ENCODE results near the gene MRPL58.
"Not testable (repeated sequence)": the region's sequence is repeated elsewhere in the genome, so short reads cannot be mapped to it uniquely, and the experiment has no call there.

The MRPL58 gene

DNA sequence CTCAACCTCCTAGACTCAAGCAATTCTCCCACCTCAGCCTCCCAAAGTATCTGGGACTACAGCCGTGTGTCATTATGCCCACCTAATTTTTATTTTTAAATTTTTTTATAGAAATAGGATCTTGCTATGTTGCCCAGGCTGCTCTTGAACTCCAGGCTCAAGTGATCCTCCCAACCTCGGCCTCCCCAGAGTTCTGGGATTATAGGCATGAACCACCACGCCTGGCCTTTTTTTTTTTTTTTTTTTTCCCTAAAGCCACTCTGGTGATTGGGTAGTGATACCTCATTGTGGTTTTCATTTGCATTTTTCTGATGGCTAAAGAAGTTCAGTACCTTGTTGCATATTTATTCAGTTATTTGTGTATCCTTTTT lies 26.3 kb upstream of the MRPL58 start:
- no peak for FAIRE-seq
- no peak for DNase-seq (ENCODE audit: insufficient read length, low spot score)

DNA sequence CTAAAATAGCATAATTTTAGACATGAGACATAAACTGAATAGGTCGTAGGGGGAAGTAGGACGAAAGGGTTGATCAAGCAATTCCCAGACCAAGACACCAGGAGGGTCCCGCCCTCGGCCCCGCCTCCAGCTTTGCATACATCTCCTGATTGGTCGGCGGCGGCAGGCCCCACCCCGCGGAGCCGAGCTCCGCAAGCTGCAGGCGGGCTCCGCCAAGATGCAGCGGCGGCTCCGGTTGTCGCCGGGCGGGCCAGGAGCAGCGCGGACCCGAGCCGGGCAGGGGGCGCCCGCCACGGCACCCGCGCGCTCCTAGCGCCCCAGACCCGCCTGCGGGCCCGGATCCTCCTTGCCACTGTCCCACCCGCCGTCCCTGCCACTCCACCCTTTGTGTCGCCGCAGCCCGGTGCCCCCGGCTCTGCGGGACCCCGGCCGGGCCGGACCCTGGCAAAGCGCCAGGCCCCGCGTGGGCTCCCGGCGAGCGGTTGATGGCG lies 25.0 kb upstream of the MRPL58 start, which contains the start of gene CDR2L:
Gene CDR2L, plus strand, starts transcription at position 215 of the 491 bp plus-strand sequence. CDS start 412 bp downstream, outside the sequence.
- FAIRE-seq = peak; percentile 97
- DNase-seq (ENCODE audit: insufficient read length, low spot score) = peak; percentile 98

DNA sequence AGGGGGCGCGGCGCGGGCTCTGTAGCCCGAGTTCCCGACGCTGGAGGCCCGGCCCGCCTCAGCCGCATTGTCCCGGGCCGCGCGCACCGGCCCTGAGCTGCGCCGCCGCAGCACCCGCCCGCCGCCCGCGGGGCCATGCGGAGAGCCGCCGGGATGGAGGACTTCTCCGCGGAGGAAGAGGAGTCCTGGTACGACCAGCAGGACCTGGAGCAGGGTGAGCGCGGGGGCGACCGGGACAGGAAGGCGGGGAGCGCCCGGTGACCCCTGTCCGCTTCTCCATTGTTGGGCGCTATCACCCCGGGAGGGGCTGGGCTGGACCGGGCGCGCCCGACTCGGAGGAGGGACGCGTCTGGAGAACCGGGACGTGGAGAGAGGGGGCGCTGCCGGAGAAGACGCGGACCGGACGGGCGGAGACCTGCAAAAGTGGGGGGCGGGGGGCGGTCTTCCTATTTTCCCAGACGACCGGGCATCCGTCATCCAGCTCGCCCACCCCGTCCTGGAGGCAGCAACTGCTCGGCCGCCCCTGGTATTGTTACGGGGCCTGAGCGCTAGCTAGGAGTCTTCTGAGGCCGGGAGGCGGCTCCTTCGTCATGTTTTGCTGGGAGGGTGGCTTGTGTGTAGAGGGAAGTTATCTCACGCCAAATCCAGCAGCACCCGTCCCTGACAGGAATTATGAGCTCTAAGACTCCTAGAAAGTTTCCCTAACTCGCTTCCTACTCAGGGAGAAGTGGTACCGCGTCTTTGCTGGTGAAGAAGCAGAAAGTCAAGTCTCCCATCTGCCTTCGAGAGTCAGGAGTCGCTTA lies 24.4 kb upstream of the MRPL58 start:
- FAIRE-seq (peak; percentile 9), DNase-seq (ENCODE audit: insufficient read length, low spot score) (peak; percentile 77)

DNA sequence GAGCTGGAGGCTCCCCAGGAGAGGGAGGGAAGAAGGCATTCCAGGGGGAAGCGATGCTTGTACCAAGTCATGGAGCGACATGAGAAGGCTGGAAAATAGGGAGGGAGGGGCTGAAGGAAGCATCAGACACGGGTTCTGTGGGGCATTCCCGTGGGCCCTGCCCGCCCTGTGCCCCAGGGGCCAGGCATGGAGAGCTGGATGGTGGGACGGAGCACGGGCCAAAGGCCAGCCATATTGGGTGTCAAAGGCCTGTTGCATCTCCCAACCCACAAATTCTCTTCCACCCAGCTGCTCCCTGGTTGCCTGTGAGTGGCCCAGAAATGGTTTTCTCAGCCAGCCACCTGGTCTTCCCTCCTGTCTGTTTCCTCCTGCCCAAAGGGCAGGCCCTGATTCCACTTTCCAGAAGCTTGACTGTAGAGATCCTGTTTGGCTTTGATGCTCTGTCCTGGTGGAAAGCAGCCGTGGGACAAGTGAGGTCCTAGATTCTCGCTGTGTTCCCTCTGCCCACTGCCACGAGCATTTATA lies 21.8 kb upstream of the MRPL58 start:
- FAIRE-seq (no peak), DNase-seq (ENCODE audit: insufficient read length, low spot score) (no peak)

DNA sequence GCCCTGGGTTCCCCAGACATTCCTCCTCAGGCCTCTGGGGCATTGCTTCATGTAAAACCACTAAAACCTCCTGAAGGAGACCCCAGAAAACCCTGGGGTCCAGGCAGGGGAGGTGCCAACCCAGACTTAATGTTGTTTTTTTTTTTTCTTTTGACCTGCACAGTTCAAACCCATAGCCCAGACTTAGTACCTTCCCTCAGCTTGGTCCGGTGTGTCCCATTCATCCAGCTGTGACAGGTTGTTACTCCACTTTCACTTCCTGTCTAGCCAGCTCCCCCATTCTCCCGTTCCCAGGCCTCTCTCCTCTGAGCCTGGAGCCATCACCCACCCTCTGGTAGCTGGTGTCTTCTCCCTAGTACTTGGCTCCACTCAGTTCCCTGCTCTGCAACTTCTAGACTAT lies 20.2 kb upstream of the MRPL58 start:
- FAIRE-seq (no peak), DNase-seq (ENCODE audit: insufficient read length, low spot score) (no peak)

DNA sequence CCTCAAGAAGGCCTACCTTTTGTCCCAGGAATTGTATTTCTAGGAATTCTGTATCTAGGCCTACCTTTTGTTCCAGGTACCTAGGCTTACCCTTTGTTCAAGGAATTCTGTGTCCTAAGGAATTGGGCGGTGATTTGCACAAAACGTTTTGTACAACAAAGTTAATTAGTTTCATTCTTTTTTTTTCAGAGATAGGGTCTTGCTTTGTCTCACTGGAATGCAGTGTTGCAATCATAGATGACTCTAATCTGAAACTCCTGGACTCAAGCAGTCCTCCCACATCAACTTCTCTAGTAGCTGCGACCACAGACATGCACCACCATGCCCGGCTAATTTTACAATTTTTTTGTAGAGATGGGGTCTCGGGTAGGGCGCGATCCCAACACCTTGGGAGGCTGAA lies 18.0 kb upstream of the MRPL58 start:
- FAIRE-seq (no peak), DNase-seq (ENCODE audit: insufficient read length, low spot score) (no peak)

DNA sequence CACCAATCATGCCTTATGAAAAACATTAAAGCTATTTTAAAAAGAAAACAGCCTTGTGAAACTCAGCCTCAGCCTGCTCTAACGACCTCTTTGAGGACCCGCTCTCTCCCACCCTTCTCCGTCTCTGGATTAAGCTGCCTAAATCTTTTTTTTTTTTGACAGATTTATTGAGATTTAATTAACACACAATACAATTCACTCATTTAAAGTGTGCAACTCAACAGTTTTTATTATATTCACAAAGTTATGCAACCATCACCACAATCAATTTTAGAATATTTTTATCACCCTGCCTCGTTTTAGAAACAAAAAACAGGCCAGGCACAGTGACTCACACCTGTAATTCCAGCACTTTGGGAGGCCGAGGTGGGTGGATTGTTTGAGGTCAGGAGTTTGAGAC lies 16.6 kb upstream of the MRPL58 start:
- FAIRE-seq = no peak
- DNase-seq (ENCODE audit: insufficient read length, low spot score) = no peak

DNA sequence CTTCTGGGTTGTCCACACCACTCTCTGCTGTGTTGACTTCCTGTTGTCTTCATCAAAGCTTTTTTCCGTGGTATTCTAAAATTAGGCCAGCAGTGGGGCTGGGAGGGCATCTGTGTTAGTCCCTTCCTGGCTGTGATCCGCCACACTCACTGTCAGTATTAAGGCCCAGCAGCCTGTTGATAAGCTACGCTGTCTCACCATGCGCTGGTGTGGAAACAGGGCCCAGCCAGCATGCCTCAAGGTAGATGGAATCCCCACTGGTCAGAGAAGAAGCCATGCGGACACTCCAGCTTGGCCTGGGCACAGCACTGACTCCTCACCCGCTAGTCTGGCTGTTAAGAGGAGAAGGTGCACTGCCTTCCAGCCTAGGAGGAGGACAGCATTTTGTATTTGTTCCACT lies 13.7 kb upstream of the MRPL58 start:
- DNase-seq (ENCODE audit: insufficient read length, low spot score) = no peak

DNA sequence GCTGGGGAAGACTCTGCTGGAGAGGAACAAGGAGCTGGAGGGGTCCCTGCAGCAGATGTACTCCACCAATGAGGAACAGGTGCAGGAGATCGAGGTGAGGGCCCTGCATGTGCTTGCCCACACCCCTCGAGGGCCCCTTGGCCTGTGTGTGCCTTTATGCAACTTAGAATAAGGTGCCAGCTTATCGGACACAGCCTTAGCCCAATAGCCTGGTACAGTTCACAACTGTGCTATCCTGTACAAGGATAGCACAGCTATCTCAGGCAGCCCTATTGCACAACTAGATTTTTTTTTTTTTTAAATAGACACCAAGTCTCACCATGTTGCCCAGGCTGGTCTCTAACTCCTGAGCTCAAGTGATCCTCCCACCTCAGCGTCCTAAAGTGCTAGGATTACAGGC lies 12.9 kb upstream of the MRPL58 start:
- DNase-seq (ENCODE audit: insufficient read length, low spot score) = no peak
- FAIRE-seq = no peak

More for the DNA sequence above, 13.7 kb upstream of the MRPL58 start:
- no peak for FAIRE-seq

DNA sequence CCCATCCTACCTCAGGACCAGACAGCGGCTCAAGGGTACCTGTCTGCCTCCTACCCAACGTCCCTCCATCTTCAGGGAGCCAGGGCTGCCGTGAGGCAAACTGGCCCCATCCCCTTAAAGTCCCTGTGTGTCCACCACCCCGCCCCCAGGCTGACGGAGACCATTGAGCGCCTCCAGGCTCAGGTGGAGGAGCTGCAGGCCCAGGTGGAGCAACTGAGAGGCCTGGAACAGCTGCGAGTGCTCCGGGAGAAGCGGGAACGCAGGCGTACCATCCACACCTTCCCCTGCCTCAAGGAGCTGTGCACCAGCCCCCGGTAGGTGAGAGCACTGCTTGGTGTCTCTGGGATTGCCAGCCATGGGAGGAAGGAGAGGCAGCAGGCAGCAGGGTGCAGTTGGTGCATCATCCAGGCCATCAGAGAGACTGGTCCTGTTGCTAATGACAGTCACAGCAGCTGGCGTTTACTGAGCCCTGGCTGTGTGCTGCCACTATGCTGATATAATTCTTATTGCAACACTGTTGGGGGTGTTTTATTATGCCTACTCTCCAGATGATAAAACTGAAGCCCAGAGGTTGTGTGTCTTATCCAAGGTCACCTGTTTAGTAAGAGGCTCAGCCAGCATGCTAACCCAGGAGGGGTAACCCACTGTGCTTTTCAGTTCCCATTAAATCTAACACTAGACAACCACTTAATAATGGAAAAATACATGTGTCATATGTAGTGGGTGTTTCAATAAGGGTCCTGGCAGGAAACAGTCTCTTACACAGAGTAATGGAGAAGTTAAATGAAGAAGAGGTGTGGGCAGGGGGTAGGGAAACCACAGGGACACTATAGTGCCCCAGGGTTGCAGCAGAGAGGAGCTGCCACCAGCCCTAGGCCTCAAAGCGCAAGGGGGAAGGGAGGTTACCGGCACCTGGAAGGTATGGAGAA lies 10.3 kb upstream of the MRPL58 start:
- DNase-seq (ENCODE audit: insufficient read length, low spot score) (no peak), FAIRE-seq (no peak)

DNA sequence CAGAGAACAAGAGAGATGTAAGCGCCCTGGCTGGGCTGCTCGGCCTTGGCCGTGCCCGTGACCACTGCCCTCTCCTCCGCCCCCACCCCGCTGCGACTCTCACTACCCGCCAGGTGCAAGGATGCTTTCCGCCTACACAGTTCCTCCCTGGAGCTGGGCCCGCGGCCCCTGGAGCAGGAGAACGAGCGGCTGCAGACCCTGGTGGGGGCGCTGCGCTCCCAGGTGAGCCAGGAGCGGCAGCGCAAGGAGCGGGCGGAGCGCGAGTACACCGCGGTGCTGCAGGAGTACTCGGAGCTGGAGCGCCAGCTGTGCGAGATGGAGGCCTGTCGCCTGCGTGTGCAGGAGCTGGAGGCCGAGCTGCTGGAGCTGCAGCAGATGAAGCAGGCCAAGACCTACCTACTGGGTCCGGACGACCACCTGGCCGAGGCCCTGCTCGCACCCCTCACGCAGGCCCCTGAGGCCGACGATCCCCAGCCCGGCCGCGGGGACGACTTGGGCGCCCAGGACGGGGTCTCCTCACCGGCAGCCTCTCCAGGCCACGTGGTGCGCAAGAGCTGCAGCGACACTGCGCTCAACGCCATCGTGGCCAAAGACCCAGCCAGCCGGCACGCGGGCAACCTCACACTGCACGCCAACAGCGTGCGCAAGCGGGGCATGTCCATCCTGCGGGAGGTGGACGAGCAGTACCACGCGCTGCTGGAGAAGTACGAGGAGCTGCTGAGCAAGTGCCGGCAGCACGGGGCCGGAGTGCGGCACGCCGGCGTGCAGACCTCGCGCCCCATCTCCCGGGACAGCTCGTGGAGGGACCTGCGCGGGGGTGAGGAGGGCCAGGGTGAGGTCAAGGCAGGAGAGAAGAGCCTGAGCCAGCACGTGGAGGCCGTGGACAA lies 9.2 kb upstream of the MRPL58 start:
- FAIRE-seq = no peak

DNA sequence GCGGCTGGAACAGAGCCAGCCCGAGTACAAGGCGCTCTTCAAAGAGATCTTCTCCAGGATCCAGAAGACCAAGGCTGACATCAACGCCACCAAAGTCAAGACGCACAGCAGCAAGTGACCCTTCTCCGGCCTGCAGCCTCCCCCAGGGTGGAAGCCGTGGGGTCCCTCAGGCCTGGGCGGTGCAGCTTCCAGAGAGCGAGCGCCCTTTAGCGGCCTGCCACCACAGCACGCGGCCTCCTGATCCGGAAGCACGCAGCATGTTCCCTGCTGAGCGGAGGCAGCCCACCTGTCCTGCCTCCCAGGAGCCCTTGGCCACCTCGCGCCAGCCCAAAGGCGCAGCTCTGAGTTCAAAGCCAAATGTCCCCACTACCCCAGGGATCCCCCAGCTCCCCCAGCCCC lies 8.5 kb upstream of the MRPL58 start:
- DNase-seq (ENCODE audit: insufficient read length, low spot score) (no peak), FAIRE-seq (no peak)

More for the DNA sequence above, 9.2 kb upstream of the MRPL58 start:
- DNase-seq (ENCODE audit: insufficient read length, low spot score) = no peak

DNA sequence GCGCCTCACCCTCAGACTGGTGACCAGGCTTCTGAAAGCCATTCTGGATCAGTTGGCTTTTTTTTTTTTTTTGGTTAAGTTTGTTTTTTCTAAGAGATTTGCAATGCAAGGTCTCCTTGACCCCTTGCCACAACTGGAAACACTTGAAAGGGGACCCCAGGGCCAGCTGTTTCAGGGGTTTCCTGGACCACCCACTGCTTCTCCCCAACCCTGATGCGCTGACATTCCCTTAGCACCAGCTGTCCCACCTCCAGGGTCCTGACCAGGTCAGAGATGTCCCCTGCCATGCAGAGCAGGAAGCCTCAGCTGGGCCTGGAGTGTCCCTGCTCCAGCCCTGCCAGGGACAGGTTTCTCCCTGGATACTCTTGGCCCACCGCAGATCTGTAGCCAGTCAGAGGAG lies 8.1 kb upstream of the MRPL58 start:
- DNase-seq (ENCODE audit: insufficient read length, low spot score) (no peak), FAIRE-seq (no peak)

DNA sequence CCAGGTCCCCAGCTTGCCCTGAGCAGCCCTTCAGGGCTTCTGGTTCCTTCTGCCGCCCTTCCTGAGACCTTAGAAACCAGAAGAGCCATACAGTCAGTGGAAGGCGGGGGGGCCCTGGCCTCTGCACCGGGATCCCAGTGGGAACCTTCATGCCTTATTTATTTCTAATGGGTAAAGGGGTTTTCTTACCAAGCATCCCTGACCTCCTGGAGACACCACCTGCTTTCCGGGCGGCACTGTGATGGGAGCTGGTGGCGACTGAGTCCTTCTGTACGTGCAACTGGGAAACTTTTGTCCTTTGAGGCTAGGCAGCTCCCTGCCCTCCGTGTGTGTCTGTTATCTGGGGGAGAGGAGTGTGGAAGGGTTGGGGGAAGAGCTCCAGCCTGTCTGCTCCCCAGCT lies 7.2 kb upstream of the MRPL58 start:
- no peak for DNase-seq (ENCODE audit: insufficient read length, low spot score)
- FAIRE-seq = no peak

DNA sequence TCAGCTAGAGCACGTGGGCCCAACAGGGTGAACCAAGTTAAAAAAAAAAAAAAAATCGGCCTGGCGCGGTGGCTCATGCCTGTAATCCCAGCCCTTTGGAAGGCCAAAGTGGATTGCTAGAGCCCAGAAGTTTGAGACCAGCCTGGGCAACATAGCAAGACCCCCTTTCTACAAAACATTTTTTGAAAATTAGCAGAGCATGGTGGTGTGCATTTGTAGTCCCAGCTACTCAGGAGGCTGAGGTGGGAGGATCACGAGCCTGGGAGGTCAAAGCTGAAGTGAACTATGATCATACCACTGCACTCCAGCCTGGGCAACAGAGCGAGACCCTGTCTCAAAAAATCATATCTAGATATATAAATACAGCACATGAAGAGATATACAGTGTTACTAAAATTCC lies 6.4 kb upstream of the MRPL58 start:
- DNase-seq (ENCODE audit: insufficient read length, low spot score); FAIRE-seq: not testable (repeated sequence)

DNA sequence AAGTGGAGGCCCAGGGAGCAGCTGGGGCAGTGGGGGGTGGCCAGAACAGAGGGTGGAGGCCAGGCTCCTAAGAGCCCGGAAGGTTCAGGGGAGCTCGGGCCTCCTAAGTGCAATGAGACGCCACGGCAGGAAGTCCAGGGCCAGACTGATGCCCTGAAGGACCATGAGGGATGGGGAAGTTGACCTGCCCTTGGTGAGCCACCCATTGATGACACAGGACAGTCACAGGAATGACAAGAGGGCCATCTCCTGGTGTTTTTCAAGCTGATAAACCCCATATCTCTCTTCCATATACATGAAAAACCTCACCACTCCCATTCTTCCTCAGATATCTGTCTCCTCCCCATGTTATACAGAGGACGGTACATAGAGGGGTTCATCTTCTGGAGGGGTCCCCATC lies 5.8 kb upstream of the MRPL58 start:
- no peak for FAIRE-seq
- DNase-seq (ENCODE audit: insufficient read length, low spot score) = no peak

DNA sequence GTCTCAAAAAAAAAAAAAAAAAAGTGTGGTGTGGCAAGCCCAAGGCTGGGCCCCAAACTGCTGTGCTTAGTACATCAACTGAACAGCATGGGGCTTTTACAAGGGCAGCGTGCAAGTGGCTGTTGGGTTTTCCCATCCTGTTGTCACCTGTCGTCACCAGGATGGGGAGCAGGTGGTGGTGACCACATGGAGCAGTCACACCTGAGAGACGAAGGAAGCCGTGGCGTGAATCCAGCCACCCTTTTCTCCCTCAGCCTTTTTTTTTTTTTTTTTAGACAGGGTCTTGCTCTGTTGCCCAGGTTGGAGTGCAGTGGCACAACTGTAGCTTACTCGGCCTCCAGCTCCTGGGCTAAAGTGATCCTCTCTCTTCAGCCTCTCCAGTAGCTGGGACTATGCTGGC lies 4.1 kb upstream of the MRPL58 start:
- FAIRE-seq = no peak
- no peak for DNase-seq (ENCODE audit: insufficient read length, low spot score)

DNA sequence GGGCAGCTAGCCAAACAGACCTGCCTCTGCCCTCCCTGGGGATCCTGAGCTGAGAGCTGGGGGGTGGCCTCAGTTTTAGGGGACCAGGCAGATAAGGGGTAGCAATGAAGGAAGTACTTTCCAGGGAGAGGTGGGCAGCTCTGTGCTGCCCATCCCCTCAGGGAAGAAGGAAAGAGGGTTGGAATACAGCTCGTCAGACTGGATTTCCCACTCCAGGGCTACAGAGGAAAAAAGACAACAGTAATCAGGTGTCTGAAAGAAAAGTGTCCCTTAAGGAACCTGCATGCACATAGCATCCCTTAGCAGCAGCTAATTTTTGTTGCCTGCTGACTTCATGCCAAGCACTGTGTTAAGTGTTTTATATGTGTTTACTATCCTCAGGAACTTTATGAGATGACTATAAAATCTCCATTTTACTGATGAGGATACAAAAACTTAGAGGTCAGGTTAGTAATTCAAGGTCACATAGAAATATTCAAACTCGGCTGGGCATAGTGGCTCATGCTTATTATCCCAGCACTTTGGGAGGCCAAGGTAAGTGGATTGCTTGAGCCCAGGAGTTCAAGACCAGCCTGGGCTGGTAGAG lies 3.2 kb upstream of the MRPL58 start:
- DNase-seq (ENCODE audit: insufficient read length, low spot score) = no peak
- FAIRE-seq = no peak

DNA sequence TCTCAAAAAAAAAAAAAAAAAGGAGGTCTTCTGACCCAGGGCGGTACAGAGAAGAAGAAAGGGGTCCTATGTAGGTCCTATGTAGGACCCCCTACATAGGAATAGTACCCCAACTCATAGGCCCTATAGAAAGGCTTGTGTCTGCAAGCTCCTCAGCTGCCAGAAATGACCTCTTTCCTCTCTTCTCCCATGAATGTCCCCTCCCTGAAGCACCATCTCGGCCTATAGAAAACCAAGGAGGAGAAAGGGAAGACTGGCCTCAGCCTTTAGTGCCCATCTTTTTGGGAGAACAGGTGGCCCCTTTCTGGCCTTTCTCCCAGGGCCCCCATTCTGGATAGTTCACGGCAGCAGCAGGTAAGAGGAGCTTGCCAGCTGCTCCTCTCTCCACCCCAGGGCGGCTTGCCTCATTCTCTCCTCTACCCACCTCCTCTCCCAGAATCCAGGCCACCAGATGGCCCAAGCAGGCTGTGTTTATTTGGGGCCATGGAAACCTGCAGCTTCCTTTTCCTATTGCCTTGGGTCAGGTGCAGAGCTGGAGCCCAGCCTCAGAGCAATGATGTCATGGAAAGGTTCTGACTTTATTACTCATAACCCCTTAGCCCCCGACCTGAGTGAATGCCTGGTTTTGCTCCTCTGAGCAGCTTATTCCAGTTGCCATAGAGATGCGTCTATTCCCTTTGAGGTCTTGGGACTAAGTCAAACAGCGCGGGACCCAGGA lies 1.6 kb upstream of the MRPL58 start:
- no peak for FAIRE-seq
- no peak for DNase-seq (ENCODE audit: insufficient read length, low spot score)

Measured in HTR-8/SVneo (cell line).